Right atrium auricular region (tissue), 2 donors: ENCODE results near the gene CD151. TPM values are rescaled to one million over a fixed set of nuclear protein-coding genes. Genes with fewer than 3 reads are reported as not detected.

Experiments
- DNase-seq: peaks from one replicate; pipeline ENCODE4 v3.0.0-alpha.2; 2019; ENCODE audit warnings: low spot score
- H3K27ac ChIP-seq, 2 donors: fragments of 200-600 bp; sonication (generic); 1 replicate in 1 of 2; 2 replicates in 1 of 2; pipeline ENCODE4 v1.5.1; 2016 to 2019
- H3K27me3 ChIP-seq, 2 donors: fragments of 200-600 bp; sonication (generic); one replicate each; pipeline versions ENCODE4 v1.5.1 to v1.6.0; 2017 to 2019
- H3K36me3 ChIP-seq: fragments of 200-600 bp; sonication (generic); one replicate; pipeline ENCODE4 v1.5.1; 2016
- H3K4me1 ChIP-seq, 2 donors: fragments of 200-600 bp; sonication (generic); one replicate each; pipeline versions ENCODE4 v1.5.1 to v1.6.0; 2017 to 2019
- H3K4me3 ChIP-seq, 2 donors: fragments of 200-600 bp; sonication (generic); 1 replicate in 1 of 2; 2 replicates in 1 of 2; pipeline ENCODE4 v1.5.1; 2017 to 2019; ENCODE audit warnings: mild to moderate bottlenecking in 1 of 2, moderate library complexity in 1 of 2
- H3K9me3 ChIP-seq, 2 donors: fragments of 200-600 bp; sonication (generic); one replicate each; pipeline ENCODE4 v1.5.1; 2019
- total RNA-seq, 2 donors: library from RNA; depleted of rRNA; stranded (reverse); fragments of >200 nt; gene quantifications; one replicate each; pipeline ENCODE4 v1.1.0, GENCODE V29; 2016
- TF ChIP-seq, protein P1 (sequence below), 2 donors: fragments of 200-600 bp; sonication (generic); IDR thresholded peaks; one replicate each; pipeline ENCODE4 v1.5.1; 2019; ENCODE audit warnings: antibody characterized with exemption in 2 of 2

Gene CD151
- total RNA-seq, 2 donors from 2014 or later = 322 to 710 TPM

DNA sequence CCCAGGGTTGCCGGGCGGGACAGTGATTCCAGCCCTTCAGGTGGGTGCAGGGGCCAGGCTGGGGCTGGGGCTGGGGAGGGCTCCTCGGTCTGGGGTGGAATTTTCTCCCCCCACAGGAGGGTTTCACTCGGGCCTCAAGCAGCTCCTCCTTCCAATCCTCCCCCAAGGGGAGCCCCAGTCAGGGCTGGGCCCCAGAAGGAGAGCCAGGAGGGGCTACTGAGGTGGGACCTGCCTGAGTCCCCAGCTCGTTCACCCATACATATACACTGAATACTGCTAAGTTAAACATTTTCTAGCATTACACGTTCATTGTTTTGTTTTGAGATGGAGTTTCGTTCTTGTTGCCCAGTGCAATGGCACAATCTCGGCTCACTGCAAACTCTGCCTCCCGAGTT, 6.5 kb upstream of the CD151 start:
- H3K27me3 ChIP-seq = no peaks in the 10 kb centered on the region
- H3K4me1 ChIP-seq = peaks cover 0 to 74% of the 10 kb centered on the region in 2 donors
- peak overlapping the region; percentile 75 to 82 for H3K27ac ChIP-seq
- H3K36me3 ChIP-seq = peaks cover 38% of the 10 kb centered on the region
- DNase-seq = no peak
- TF ChIP-seq, protein P1, sequence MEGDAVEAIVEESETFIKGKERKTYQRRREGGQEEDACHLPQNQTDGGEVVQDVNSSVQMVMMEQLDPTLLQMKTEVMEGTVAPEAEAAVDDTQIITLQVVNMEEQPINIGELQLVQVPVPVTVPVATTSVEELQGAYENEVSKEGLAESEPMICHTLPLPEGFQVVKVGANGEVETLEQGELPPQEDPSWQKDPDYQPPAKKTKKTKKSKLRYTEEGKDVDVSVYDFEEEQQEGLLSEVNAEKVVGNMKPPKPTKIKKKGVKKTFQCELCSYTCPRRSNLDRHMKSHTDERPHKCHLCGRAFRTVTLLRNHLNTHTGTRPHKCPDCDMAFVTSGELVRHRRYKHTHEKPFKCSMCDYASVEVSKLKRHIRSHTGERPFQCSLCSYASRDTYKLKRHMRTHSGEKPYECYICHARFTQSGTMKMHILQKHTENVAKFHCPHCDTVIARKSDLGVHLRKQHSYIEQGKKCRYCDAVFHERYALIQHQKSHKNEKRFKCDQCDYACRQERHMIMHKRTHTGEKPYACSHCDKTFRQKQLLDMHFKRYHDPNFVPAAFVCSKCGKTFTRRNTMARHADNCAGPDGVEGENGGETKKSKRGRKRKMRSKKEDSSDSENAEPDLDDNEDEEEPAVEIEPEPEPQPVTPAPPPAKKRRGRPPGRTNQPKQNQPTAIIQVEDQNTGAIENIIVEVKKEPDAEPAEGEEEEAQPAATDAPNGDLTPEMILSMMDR (IDR thresholded peaks at IDR 0.05) = no peak
- H3K9me3 ChIP-seq = no peaks in the 10 kb centered on the region
- H3K4me3 ChIP-seq = no peak overlapping the region

DNA sequence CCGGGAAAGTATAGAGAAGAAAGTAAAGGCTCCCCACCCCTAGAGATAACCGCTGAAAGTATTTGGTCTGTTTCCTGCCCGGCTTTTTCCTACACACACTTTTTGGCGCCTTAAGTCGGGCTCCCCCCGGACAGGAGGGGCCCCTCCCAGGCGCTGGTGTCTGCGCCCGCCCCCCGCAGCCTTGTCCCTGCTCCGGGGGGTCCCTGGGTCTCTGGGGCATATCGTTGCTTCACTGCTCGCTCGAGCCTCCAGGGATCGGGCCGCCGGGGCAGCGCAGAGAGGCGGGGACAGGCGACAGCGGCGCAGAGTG, 6.0 kb upstream of the CD151 start:
- no peaks in the 10 kb centered on the region for H3K9me3 ChIP-seq
- H3K27me3 ChIP-seq = no peaks in the 10 kb centered on the region
- DNase-seq = no peak
- peaks cover 36% of the 10 kb centered on the region for H3K36me3 ChIP-seq
- peak overlapping the region; percentile 75 to 82 for H3K27ac ChIP-seq
- H3K4me3 ChIP-seq = peak overlapping the region; percentile 48 to 61
- TF ChIP-seq, protein P1 (IDR thresholded peaks at IDR 0.05) = no peak
- peaks cover 0 to 74% of the 10 kb centered on the region in 2 donors for H3K4me1 ChIP-seq

DNA sequence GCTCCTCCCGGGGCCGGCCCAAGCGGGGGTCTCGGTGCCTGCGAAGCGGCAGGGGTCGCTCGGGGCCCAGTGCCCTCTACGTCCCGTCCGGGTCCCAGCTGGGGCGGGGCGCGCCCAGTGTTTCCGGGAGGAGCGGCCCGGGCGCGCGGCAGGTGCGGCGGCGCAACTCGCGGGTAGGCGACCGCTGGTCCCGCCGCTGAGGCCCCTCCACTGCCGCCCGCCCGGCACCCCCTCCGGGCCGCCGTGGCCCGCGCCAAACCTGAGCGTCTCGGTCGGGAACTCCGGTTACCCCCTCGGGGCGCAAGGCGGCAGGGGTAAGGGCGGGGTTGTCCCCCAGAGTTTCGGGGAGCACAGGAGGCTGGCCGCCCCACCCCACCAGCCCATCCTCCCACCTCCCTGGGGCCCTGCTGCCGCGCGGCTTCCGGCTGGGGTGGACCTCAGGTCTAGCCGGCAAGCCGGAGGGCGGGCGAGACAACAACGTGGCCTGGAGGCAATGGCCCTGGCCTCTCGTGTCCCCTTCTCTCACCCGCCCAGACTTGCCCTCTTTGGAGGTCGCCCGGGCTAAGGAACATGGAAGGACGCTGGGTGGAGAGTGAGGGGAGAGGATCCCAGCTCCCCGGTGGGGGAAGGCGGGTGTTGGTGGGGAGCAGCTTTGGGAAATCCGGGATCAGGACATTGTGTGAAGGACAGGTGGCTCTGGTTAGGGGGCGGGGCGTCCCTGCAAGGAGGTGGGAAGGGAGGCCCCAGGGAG, 5.4 kb upstream of the CD151 start:
- Histone ChIP-seq H3K4me1 (peaks cover 0 to 74% of the 10 kb centered on the region in 2 donors), H3K36me3 (peaks cover 30% of the 10 kb centered on the region), H3K9me3 (no peaks in the 10 kb centered on the region), H3K27ac (peak overlapping the region; percentile 75 to 82), H3K4me3 (peak overlapping the region; percentile 48 to 61), H3K27me3 (no peaks in the 10 kb centered on the region)
- TF ChIP-seq, protein P1 (IDR thresholded peaks at IDR 0.05) = no peak
- no peak for DNase-seq

- Histone ChIP-seq H3K36me3 (peaks cover 25% of the 10 kb centered on the region), H3K27ac (peak within 1 kb of the TSS; percentile 75 to 82), H3K4me1 (peaks cover 0 to 74% of the 10 kb centered on the region in 2 donors), H3K27me3 (no peaks in the 10 kb centered on the region), H3K9me3 (no peaks in the 10 kb centered on the region), H3K4me3 (peak within 1 kb of the TSS; percentile 48 to 61)
- DNase-seq = no peak
- TF ChIP-seq, protein P1 (IDR thresholded peaks at IDR 0.05) = no peak
These were observed 4.9 kb upstream of the CD151 start, which contains the start of gene CRACR2B for GRCh38 chr11:827897-828192. Gene CRACR2B (plus strand): TSS chr11:827919. CDS start chr11:828608, 689 bp downstream.

GRCh38 chr11:828506-829175, 4.1 kb upstream of the CD151 start:
- TF ChIP-seq, protein P1 (IDR thresholded peaks at IDR 0.05) = no peak
- Histone ChIP-seq H3K4me1 (peaks cover 0 to 77% of the 10 kb centered on the region in 2 donors), H3K4me3 (peak overlapping the region in 1 of 2 donors; percentile 53), H3K27ac (peak overlapping the region; percentile 45 to 75), H3K9me3 (no peaks in the 10 kb centered on the region), H3K27me3 (no peaks in the 10 kb centered on the region), H3K36me3 (peaks cover 17% of the 10 kb centered on the region)
- DNase-seq = no peak
